Stimulated activated CD4-positive, alpha-beta T cell treated with anti-CD3 and anti-CD28 coated beads, Interleukin-2, amount 100 ng/mL, for 48 hours (primary cell): ENCODE results near the gene FAH.

Experiments
- DNase-seq, 2 donors: peaks; one replicate each; pipeline ENCODE4 v3.0.0-alpha.2; 2020

Gene FAH

GRCh38 chr15:80202016-80202315 is 49.2 kb downstream of the FAH start:
- no peak for DNase-seq

DNA sequence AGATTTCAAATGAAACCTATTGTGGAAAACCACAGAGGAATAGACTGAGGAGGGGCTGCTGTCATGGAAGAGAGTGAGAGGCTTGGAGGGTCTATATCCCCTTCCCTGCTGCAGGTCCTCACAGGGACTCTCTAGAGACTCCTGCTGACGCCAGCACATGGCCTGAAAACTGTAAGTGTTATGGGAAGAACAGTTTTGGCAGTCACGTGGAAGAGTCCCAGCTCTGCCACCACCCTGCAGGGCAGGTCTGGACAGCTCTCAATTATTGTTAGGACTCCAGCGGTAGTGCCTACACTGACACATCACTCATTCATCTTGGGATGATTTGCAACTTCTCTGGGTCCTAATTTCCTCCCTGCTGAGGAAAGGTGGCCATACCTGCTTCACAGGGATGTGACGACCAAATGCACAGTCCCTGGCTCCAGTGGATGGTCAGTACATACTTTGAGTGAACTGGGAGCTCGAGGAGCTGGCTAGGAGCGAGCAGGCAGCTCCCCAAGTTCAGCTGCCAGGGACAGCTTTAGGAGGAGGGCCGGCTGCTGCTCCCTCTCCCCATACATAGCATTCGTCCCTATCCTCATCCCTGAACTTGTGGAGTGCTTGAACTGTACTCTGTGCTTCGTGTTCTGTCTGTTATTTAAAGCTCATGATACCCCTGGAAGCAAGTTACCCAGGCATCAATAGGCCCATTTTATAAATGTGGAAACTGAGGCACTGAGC is 50.0 kb downstream of the FAH start:
- DNase-seq = no peak

DNA sequence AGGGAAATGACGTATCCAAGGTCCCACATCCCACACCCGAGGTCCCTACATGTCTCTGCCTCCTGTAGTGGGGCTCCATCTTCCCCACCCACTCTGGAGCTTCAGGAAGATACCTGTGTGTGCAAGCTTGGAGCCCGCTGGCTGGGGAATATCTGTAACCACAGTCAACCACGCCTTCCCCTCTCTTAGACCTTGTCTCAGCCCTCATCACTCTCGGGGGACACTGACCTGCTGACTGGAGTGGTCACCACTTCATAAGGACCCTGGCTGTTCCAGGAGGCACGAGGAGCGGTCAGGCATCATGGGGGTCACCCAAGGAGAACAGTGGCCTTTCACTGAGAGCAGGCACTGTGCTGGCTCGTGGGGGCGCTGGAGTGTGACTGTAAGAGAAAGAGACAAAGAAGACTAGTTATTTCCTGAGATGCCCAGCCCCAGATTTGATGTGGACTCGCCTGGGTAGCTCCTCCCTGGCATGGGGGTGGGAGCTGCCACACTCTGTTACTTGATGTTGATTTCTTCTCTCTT is 50.6 kb downstream of the FAH start:
- DNase-seq = no peak

- no peak for DNase-seq
Observed at GRCh38 chr15:80204231-80204630, 51.4 kb downstream of the FAH start.

- DNase-seq = no peak
Observed at GRCh38 chr15:80207887-80208286, 55.1 kb downstream of the FAH start.

GRCh38 chr15:80208758-80209734 is 56.2 kb downstream of the FAH start:
- no peak for DNase-seq

DNA sequence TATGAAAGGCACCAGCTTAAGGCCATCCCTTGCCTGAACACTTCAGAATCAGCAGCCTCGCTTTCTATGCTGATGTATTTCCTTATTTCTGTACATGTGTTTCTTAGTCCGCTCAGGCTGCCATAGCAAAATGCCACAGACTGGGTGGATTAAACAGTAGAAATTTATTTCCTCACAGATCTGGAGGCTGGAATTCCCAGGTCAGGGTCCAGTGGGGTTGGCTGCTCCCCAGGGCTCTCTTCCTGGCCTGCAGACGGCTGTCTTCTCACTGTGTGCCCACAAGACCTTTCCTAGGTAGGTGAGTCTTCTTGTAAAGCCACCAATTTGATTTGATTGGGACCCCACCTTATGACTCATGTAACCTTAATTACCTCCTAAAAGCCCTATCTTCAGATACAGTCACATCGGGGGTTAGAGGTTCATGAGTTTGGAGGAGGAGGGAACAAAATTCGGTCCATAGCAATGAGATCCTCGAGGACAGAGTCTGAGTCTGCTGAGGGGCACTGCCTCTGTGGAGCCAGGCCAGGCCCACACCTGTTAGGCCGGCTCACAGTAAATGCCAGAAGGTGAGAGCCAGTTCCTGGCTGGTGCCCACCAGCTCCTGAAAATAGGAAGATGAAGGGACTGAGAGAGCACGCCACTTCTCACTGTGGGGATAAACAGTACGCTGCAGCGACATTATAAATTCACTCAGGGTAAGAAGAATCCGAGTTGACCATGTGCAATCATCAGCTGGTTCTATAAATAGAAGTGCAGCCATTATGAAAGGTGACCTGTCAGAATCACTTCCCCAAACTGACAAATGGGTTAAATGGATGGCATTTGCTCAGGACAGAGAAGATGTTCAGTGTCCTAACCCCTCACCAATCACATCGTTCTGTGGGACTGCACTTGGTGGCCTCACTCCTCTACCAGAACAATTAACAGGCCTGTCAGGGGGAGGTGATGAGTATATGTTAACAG is 58.1 kb downstream of the FAH start:
- no peak for DNase-seq

- DNase-seq = no peak
Observed at GRCh38 chr15:80211976-80212375, 59.2 kb downstream of the FAH start.

- no peak for DNase-seq
Observed at GRCh38 chr15:80214910-80215309, 62.1 kb downstream of the FAH start.

DNA sequence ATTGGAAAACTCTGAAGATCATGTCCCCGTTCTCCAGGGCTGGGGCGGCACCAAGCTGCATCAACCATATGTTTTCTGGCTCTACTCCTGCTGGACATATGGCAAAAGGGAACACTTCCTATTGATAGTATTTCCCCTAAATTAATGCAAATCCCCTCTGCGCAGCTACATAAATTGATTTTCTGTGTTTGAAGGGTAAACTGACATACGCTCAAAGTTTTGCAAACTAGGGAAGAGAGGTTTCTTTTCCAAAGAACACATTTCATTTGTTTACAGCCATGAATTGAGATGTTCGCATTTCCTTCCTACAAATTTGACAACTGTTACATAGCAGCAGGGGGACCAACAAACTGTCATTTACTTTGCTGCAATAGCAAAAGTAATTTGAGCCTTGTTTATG is 63.3 kb downstream of the FAH start:
- no peak for DNase-seq

- DNase-seq = no peak
Observed at GRCh38 chr15:80216911-80217310, 64.1 kb downstream of the FAH start.

DNA sequence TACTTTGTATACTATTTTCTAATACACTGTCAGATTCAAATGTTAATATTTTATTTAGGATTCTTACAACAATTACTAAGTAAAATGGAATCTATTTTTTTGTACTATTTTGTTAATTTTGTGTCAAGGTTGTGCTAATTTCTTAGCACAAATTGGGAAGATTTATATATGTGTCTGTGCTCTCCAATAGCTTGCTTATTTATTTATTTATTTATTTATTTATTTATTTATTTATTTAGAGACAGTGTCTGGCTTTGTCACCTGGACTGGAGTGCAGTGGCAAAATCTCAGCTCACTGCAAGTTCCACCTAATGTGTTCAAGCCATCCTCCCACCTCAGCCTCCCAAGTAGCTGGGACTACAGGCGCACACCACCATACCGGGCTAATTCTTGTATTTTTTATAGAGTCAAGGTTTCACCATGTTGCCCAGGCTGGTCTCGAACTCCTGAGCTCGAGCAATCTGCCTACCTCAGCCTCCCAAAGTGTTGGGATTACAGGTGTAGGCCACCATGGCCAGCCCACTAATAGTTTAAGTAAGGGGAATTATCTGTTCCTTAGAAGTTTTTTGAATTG is 64.6 kb downstream of the FAH start:
- no peak for DNase-seq

GRCh38 chr15:80219955-80220354 is 67.2 kb downstream of the FAH start:
- DNase-seq = no peak

DNA sequence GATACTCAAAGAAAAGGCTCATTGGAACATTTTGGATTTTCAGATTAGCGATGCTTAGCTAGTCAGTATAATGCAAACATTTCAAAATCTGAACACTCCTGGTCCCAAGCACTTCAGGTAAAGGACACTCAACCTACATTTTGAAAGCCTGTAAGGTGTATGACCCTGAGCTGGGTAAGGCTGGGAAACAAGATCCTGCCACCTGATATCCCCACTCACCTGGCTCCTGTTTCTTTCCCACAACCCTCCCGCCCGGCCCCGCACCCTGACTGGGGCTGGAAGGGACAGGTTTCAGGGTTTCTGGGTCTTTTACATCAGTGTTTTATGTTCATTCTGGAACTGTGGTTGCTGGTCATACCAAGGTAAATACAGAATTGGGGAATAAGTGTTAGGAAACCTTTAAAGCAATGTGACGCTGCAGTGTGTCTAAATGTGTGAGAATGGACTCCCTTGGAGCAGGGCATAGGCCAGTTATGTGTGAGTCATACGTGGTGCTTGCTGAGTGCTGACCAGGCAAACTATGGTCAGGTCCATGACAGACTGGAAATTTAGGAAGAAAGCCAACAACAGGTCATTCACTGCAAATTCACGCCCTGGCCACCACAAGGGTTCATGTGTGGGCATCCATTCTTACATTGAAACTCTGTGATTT is 76.3 kb downstream of the FAH start:
- no peak for DNase-seq

DNA sequence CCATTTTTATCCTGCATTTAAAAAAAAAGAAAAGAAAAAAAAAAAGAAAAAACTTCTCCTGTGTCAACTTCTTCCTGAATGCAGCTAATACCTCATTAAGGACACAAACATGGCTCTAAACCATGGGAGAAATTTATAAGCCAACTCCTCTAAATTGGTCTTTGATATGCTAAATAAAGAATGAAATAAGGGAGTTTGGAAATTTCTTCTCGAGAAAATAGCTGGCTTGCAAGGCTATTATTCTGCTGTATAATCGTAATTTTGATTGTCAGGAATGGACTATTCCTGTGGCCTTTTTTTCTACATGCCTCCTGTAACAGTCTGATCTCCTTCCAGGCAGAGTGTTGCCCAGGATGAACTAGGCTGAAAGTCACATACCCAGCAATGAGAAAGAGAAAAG is 78.6 kb downstream of the FAH start:
- no peak for DNase-seq

GRCh38 chr15:80233581-80233980 is 80.8 kb downstream of the FAH start:
- no peak for DNase-seq

GRCh38 chr15:80234883-80235282 is 82.1 kb downstream of the FAH start:
- peak; percentile 44 to 51 for DNase-seq
